GM18907 (cell line): ENCODE data around the gene NTSR2.

Experiments used
- ATAC-seq: cut with Tn5 transposase; IDR thresholded peaks from one replicate; pipeline ENCODE4 v1.9.1; 2021; ENCODE audit warnings: mild to moderate bottlenecking, moderate library complexity; ENCODE audit not compliant: unreplicated experiment

The NTSR2 gene

GRCh38 chr2:11699686-11700670 lies 30.0 kb upstream of the NTSR2 start:
- no peak for ATAC-seq

- ATAC-seq, result no peak
Observed at GRCh38 chr2:11698009-11698922, 28.3 kb upstream of the NTSR2 start.

GRCh38 chr2:11697103-11697871 lies 27.3 kb upstream of the NTSR2 start:
- ATAC-seq, result no peak

DNA sequence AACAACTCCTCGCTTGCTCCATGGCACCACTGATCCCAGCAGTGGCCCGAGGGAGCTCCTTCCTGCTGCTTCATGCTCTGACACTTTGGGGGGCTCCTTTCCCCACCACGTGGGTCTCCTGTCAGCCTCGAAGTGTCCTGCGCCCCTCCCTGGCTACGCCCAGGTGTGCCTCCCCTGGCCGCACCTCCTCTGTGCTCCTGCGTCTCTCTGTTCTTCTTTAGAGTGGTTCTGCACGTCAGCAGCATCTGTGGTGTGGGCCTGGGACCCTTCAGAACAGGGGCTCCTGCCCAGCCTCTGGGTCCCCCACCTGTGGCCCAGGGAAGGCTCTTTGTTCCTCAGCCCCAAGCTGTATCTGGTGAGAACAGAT lies 26.7 kb upstream of the NTSR2 start:
- no peak for ATAC-seq

DNA sequence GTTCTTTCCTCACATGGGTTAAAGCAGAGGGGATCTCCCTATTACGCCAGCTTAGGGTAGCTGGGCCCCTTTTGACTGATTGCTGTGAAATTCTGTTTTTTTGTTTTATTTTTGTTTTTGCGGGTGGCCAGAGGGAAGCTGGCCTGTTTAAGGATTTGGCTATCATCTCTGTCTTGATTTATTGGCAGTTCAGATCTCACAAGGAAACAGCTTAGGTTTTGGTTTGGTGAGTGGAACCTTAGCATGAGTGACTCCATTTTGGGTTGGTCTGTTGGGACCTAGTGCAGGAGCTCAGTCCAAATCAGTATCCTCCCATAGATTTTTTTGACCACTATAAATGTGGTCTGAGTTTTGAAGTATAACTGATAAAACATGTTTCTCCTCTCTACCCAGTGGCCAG lies 25.6 kb upstream of the NTSR2 start:
- no peak for ATAC-seq

DNA sequence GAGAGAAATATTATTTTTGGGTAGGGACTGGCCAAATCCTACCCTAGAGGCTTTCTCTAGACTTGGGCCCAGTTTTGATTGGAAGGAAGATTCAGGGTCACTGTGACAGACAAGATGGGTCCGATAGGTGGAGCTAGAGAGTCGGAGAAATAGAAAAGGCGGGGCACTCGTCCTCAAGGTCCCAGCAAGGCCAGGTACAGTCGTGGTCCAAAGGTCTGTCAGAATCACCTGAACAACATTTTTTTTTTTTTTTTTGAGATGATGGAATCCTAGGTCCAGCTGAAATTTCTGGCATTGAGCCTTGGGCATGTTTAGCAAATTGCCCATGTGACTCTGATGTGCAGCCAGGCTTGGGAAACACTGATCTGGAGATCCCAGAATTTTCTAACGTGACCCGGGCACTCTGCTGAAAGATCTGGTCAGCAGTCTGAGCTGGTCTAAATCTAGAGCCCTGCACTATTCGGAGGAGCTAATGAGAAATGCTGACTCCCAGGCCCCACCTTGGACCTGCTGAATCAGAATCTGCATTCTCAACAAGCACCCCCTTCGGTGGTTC lies 23.0 kb upstream of the NTSR2 start:
- peak; percentile 82 for ATAC-seq

- no peak for ATAC-seq
Observed at GRCh38 chr2:11691076-11691660, 21.2 kb upstream of the NTSR2 start.

DNA sequence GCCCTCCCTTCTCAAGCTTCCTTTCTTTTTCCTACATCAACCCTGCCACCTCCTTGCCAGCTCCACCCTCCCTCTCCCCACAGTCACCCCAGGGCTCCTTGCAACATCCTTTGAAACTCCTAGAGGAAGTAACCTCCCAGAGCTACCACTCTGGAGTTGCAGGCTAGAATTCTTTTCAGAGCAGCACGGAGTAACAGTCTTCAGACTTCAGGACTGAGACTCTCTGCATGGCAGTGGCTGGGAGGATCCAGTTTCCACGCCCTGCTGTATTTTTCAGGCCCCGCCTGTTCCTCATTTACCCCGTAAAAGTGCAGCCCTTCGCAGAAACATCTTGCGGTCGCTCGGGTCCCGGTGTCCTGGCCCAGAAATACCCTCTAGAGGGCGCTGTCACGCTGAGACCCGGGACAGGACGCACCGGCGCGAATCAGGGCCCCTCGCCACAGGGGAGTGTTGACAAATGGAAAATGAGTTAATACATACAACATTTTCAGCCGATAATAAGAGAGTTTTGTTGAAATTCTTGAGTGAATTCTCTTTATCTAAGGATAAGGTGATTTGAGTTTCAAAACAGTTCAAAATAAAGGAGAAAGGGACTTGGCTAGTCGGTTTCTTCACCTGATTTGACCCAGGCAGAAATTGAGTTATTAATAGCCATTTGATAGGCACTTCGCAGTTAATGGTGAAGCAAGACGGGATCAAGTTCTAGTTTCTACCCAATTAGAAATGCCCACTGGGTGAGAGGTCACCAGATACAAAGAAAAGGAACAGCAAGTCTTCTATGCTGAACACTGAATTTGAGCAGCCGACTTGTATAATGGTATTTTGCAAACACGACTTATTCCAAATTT lies 18.5 kb upstream of the NTSR2 start:
- peak; percentile 87 for ATAC-seq

DNA sequence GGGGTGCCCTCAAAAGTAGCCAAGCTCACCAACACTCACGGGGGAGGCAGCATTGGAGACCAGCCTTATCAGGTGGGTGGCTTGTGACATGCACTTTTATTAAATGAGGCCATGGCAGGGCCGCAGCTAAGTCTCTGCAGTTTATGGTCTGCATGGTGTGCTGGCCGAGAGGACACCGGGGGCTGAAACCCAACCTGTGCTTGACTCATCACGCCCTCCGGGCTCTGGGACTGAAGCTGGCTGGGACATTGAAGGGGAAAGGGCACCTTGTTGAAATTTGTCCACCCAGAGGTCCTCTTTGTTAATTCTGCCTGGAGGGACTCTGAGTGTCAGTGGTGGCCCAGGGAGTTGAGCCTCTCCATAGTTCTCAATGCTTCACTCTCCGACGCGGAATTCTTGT lies 17.7 kb upstream of the NTSR2 start:
- no peak for ATAC-seq

GRCh38 chr2:11685906-11686470 lies 16.0 kb upstream of the NTSR2 start:
- ATAC-seq, result no peak

- no peak for ATAC-seq
Observed at GRCh38 chr2:11684894-11685460, 15.0 kb upstream of the NTSR2 start.

DNA sequence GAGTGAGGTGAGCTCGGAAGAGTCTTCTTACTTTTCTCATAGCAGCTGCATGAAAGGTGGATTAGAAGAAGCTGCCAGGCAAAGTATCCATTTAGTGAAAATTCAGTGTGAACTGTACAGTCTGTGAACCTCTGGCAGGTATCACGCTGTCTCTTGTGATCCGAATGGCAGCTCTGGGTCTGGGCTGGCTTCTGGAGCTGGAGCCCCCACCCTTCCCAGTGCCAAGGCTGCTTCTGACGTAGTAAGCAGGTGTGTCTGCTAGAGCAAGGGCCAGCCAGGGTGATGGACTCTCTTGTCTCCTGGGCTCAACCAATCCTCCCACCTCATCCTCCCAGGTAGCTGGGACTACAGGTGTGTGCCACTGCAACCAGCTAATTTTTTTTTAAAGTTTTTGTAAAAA lies 14.0 kb upstream of the NTSR2 start:
- ATAC-seq, result no peak

DNA sequence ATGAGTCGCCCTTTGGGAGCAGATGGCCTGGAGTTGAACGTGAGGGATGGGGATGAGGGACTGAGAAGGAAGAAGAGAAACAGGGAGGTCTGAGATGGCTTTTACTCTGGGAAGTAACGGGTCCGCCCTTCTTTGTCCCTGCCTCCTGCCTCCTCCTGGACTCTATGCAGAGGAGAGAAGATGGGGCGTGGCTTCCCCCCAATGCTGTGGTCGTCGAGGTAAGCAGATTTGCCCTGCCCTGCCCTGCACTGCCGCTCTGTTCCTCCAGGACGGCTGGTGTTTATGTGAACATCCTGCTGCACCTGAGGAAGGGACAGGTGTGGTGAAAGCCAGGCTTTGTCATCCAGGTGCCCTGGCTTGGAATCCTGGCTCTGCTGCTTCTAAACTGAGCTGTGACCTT lies 13.5 kb upstream of the NTSR2 start:
- no peak for ATAC-seq

GRCh38 chr2:11682590-11682915 lies 12.6 kb upstream of the NTSR2 start:
- ATAC-seq, result no peak

- no peak for ATAC-seq
Observed at GRCh38 chr2:11681722-11682589, 12.0 kb upstream of the NTSR2 start.

DNA sequence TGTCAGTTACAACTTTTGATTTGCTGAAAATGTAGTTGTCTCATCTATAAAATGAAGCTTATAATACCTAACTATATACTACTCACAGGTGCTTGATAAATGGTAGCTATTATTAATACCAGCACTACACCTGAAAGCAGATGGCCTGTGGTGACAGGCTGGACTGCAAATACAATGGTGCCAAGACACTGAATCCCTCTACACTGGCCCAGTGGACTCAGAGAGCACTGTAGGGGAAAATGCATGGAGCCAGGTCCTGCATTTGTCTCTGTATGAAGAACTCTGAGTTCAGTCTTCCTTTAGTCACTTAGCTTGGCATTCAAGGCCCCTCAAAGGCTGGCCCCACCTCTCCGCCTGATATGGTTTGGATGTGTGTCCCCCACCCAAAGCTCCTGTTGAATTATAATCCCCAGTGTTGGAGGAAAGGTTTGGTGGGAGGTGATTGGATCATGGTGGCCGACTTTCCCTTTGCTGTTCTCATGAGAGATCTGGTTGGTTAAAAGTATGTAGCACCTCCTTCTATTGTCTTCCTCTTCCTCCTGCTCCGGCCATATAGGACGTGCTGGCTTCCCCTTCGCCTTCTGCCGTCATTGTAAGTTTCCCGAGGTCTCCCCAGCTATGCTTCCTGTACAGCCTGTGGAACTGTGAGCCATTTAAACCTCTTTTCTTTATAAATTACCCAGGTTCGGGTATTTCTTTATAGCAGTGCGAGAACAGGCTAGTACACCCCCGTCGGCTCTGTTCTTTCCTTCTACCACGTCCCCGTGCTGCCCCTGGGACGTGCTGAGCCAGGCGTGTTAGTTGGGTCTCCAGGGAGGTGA lies 11.1 kb upstream of the NTSR2 start:
- ATAC-seq, result no peak
